Large intestine (tissue), 3 donors: Measurements from ENCODE around the gene TCF7L1. TPM values are rescaled to one million over a fixed set of nuclear protein-coding genes. Genes with fewer than 3 reads are reported as not detected.

Source experiments
- DNase-seq, 2 donors: peaks; one replicate each; pipeline versions ENCODE4 v3.0.0 to v3.0.0-alpha.2; 2013
- H3K27ac ChIP-seq: one replicate; pipeline ENCODE4 v1.5.1; 2013; ENCODE audit warnings: low read length
- H3K27me3 ChIP-seq: 2 replicates; pipeline ENCODE4 v1.6.1; 2013; ENCODE audit warnings: low read length; ENCODE audit not compliant: control insufficient read depth, insufficient read depth
- H3K36me3 ChIP-seq: 2 replicates; pipeline ENCODE4 v1.6.1; 2013; ENCODE audit warnings: low read length; ENCODE audit not compliant: control insufficient read depth, insufficient read depth
- H3K4me1 ChIP-seq: one replicate; pipeline ENCODE4 v1.6.1; 2013; ENCODE audit warnings: low read length; ENCODE audit not compliant: control insufficient read depth, insufficient read depth
- H3K4me3 ChIP-seq: one replicate; pipeline ENCODE4 v1.5.1; 2013; ENCODE audit warnings: low read length
- H3K9me3 ChIP-seq: one replicate; pipeline ENCODE4 v1.6.1; 2013; ENCODE audit warnings: mild to moderate bottlenecking, low read depth, low read length, moderate library complexity; ENCODE audit not compliant: control insufficient read depth
- WGBS: methylation state at CpG from one replicate; pipeline ENCODE4 v1.1.5; 2013; ENCODE audit warnings: low lambda C conversion rate; ENCODE audit not compliant: insufficient coverage; 5-methylcytosine and 5-hydroxymethylcytosine counted together
- polyA plus RNA-seq: library from polyadenylated mRNA; unstranded; fragments of 120-200 nt; gene quantifications from one replicate; pipeline ENCODE4 v1.2.1, GENCODE V29; 2013

TCF7L1 gene
- polyA plus RNA-seq, 1 donor, result 23.1 TPM

DNA sequence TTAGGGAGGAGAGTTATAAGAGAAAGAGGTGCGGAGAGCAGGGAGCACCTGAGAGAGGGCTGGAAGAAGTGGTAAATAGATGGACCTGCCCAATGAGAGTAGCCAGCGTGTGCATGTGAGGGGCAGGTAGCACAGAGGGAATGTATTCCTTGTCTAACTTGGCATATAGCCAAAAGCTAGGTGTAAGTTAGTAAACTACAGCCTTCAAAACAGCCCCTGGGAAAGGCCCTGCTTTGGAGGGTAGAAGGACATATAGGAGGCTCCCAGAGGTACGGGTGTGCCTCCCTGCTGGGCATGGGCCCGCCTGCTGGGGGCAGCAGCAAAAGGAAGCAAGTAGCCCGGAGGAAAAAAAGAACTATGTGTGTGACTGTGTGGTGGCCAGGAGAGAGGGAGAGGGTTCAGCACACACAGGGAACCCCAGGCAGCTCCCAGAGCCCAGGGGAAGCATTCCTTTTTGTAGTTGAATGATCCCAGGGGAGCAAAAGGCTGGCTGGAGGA lies 48.0 kb downstream of the TCF7L1 start:
- DNase-seq, result peak in 1 of 2 donors; percentile 53
- Histone ChIP-seq H3K27ac (no peak overlapping the region), H3K27me3 (no peaks in the 10 kb centered on the region), H3K36me3 (no peaks in the 10 kb centered on the region), H3K4me1 (peaks cover 19% of the 10 kb centered on the region), H3K4me3 (no peak overlapping the region), H3K9me3 (peaks cover 2% of the 10 kb centered on the region)
- no CpG with 5 or more reads among the region's 5 CpGs for WGBS

- H3K36me3 ChIP-seq, result no peaks in the 10 kb centered on the region
- H3K27ac ChIP-seq, result no peak overlapping the region
- no peaks in the 10 kb centered on the region for H3K27me3 ChIP-seq
- WGBS, result 100% methylated on average over 2 of the region's 11 CpGs
- peaks cover 16% of the 10 kb centered on the region for H3K4me1 ChIP-seq
- no peak for DNase-seq
- no peak overlapping the region for H3K4me3 ChIP-seq
- H3K9me3 ChIP-seq, result peaks cover under 1% of the 10 kb centered on the region
Measured at GRCh38 chr2:85181844-85182456, 48.8 kb downstream of the TCF7L1 start.

DNA sequence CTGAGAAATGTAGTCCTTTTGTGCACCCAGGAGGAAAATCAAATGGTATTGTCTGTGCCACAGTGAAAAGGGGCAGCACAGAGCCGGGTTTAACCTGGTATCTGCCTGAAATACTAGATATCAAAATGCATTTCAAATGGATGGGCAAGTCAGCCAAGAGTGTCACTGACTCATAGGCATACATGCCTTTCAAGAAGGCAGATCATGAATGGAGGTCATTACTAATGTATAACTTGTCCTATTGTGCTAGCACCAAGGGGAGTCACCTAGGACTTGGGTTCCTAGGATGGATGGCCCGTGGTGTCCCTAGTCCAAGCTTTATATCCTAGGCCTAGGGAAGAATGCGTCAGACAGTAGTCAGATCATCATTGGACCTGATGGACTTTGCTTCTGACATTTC lies 49.9 kb downstream of the TCF7L1 start:
- H3K27ac ChIP-seq, result no peak overlapping the region
- no peak overlapping the region for H3K4me3 ChIP-seq
- peak in 1 of 2 donors; percentile 3 for DNase-seq
- peaks cover 16% of the 10 kb centered on the region for H3K4me1 ChIP-seq
- no peaks in the 10 kb centered on the region for H3K9me3 ChIP-seq
- no CpG with 5 or more reads among the region's 3 CpGs for whole genome bisulfite sequencing
- H3K27me3 ChIP-seq, result no peaks in the 10 kb centered on the region
- no peaks in the 10 kb centered on the region for H3K36me3 ChIP-seq

- no peaks in the 10 kb centered on the region for H3K9me3 ChIP-seq
- H3K27ac ChIP-seq, result no peak overlapping the region
- no peak overlapping the region for H3K4me3 ChIP-seq
- DNase-seq, result no peak
- no peaks in the 10 kb centered on the region for H3K27me3 ChIP-seq
- no peaks in the 10 kb centered on the region for H3K36me3 ChIP-seq
- peaks cover 16% of the 10 kb centered on the region for H3K4me1 ChIP-seq
- no CpG with 5 or more reads among the region's 4 CpGs for WGBS
Measured at GRCh38 chr2:85183479-85183878, 50.3 kb downstream of the TCF7L1 start.

DNA sequence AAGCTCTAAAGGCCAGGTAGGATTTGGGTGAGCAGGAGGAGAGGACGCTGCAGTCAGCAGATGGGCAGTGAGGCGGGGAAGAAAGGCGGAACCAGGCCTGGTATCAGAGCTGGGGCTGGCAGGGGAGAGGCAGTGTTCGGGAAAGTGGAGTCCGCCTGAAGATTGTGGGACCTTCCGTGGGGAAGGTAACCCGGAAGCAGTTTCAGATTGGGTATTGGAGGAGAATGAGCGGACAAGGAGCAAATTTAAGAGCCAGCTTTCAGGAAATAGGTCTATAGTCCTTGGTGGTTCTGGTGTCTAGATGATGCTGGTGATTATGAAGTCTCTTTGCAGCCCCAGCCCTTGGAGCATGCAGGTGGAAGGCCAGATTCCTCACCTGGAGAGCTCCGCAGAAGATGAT lies 51.0 kb downstream of the TCF7L1 start:
- DNase-seq, result no peak
- no peaks in the 10 kb centered on the region for H3K27me3 ChIP-seq
- H3K4me3 ChIP-seq, result no peak overlapping the region
- H3K36me3 ChIP-seq, result no peaks in the 10 kb centered on the region
- H3K9me3 ChIP-seq, result no peaks in the 10 kb centered on the region
- 100% methylated on average over 1 of the region's 9 CpGs for WGBS
- peaks cover 23% of the 10 kb centered on the region for H3K4me1 ChIP-seq
- H3K27ac ChIP-seq, result no peak overlapping the region

DNA sequence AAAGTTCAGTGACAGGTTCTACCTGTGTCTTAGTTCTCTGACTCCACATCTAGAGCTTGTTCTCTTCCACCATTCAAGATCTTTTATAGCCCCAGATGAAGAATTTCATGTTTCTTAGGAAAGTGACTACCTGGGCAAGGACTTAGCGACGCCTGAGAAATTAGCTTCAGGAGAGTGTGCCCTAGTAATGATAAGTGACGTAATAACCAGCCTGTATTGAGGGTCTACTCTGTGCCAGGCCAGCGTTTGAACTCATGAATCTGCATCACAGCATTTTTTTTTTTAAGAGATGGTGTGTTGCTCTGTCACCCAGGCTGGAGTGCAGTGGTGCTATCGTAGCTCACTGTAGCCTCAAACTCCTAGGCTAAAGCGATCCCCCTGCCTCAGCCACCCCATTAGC lies 51.8 kb downstream of the TCF7L1 start:
- WGBS, result 100% methylated on average over 2 of the region's 6 CpGs
- no peaks in the 10 kb centered on the region for H3K36me3 ChIP-seq
- DNase-seq, result no peak
- peaks cover 25% of the 10 kb centered on the region for H3K4me1 ChIP-seq
- no peaks in the 10 kb centered on the region for H3K27me3 ChIP-seq
- no peak overlapping the region for H3K27ac ChIP-seq
- no peaks in the 10 kb centered on the region for H3K9me3 ChIP-seq
- H3K4me3 ChIP-seq, result no peak overlapping the region

DNA sequence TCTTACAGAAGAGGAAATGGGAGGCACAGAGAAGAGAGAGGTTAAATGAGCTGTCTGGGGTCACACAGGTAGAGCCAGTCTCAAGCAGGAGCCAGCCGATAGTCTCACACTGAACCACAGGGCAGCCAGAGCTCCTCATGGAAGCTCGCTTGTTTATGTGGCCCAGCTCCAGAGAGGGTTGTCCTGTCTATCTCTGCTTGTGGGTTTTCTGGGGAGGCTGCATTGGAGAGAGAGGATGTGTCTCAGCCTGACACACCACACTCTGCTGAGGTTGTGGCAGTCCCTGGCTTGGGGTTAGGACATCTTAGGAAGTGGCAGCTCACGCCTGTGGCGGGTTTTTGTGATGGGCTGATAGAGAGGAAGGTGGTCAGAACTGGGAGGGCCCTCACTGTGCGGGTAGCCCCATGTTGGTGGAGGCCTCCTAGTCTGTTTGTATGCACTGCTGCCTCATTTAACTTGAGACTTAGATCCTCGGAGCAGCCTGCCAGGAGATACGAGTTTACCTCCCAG lies 52.3 kb downstream of the TCF7L1 start:
- DNase-seq, result no peak
- 100% methylated on average over 2 of the region's 7 CpGs for WGBS
- peaks cover 30% of the 10 kb centered on the region for H3K4me1 ChIP-seq
- H3K27me3 ChIP-seq, result no peaks in the 10 kb centered on the region
- no peaks in the 10 kb centered on the region for H3K36me3 ChIP-seq
- no peak overlapping the region for H3K27ac ChIP-seq
- no peaks in the 10 kb centered on the region for H3K9me3 ChIP-seq
- no peak overlapping the region for H3K4me3 ChIP-seq

- no peak overlapping the region for H3K4me3 ChIP-seq
- no peaks in the 10 kb centered on the region for H3K36me3 ChIP-seq
- DNase-seq, result no peak
- no peak overlapping the region for H3K27ac ChIP-seq
- no peaks in the 10 kb centered on the region for H3K9me3 ChIP-seq
- WGBS, result no CpG with 5 or more reads among the region's 2 CpGs
- no peaks in the 10 kb centered on the region for H3K27me3 ChIP-seq
- peaks cover 33% of the 10 kb centered on the region for H3K4me1 ChIP-seq
Measured at GRCh38 chr2:85187069-85187468, 53.9 kb downstream of the TCF7L1 start.

- Histone ChIP-seq H3K36me3 (no peaks in the 10 kb centered on the region), H3K4me3 (no peak overlapping the region), H3K4me1 (peaks cover 34% of the 10 kb centered on the region), H3K27ac (peak overlapping the region; percentile 11), H3K9me3 (no peaks in the 10 kb centered on the region), H3K27me3 (no peaks in the 10 kb centered on the region)
- peak in 1 of 2 donors; percentile 43 for DNase-seq
- 100% methylated on average over 1 of the region's 5 CpGs for WGBS
Measured at GRCh38 chr2:85188852-85189251, 55.7 kb downstream of the TCF7L1 start.

- peaks cover 34% of the 10 kb centered on the region for H3K4me1 ChIP-seq
- no peak overlapping the region for H3K4me3 ChIP-seq
- H3K27me3 ChIP-seq, result no peaks in the 10 kb centered on the region
- peak overlapping the region; percentile 74 for H3K27ac ChIP-seq
- no peaks in the 10 kb centered on the region for H3K36me3 ChIP-seq
- peak; percentile 86 to 92 for DNase-seq
- WGBS, result no CpG with 5 or more reads among the region's 12 CpGs
- no peaks in the 10 kb centered on the region for H3K9me3 ChIP-seq
Measured at GRCh38 chr2:85189606-85190270, 56.5 kb downstream of the TCF7L1 start.
